Stimulated activated naive CD4-positive, alpha-beta T cell (primary cell): ENCODE measurements around the gene CDC42BPA.
A peak's percentile ranks its signal among the peaks of the same experiment; 100 is the strongest.
"Not testable (repeated sequence)": the region's sequence is repeated elsewhere in the genome, so short reads cannot be mapped to it uniquely, and the experiment has no call there.

ENCODE experiments used
- DNase-seq, 6 experiments: peaks; one replicate each; lab custom pipeline; 2025; lab: John Stamatoyannopoulos, UW

Gene CDC42BPA

GRCh38 chr1:227318016-227318852 lies at the start of gene CDC42BPA:
TSS of gene CDC42BPA (minus strand) at chr1:227318492. CDS start at chr1:227317182, 1,310 bp downstream.
- DNase-seq, result peak in 4 of 6 experiments; percentile 20 to 28 (median 24)

GRCh38 chr1:227368009-227368408 lies 49.7 kb upstream of the CDC42BPA start:
- no peak for DNase-seq

GRCh38 chr1:227365473-227366431 lies 47.5 kb upstream of the CDC42BPA start:
- DNase-seq, result no peak

- no peak for DNase-seq
Observed at GRCh38 chr1:227364657-227365056, 46.4 kb upstream of the CDC42BPA start.

- DNase-seq, result no peak
Observed at GRCh38 chr1:227363825-227364224, 45.5 kb upstream of the CDC42BPA start.

GRCh38 chr1:227362039-227362438 lies 43.7 kb upstream of the CDC42BPA start:
- DNase-seq, result no peak

- DNase-seq, result no peak
Observed at GRCh38 chr1:227357927-227358302, 39.6 kb upstream of the CDC42BPA start.

GRCh38 chr1:227357171-227357926 lies 39.1 kb upstream of the CDC42BPA start:
- DNase-seq, result no peak

- DNase-seq, result no peak
Observed at GRCh38 chr1:227356620-227357146, 38.4 kb upstream of the CDC42BPA start.

GRCh38 chr1:227355542-227356245 lies 37.4 kb upstream of the CDC42BPA start:
- no peak for DNase-seq

- no peak for DNase-seq
Observed at GRCh38 chr1:227353186-227353585, 34.9 kb upstream of the CDC42BPA start.

- DNase-seq, result not testable (repeated sequence)
Observed at GRCh38 chr1:227352164-227352563, 33.9 kb upstream of the CDC42BPA start.

GRCh38 chr1:227351443-227351842 lies 33.2 kb upstream of the CDC42BPA start:
- no peak for DNase-seq

GRCh38 chr1:227349967-227350366 lies 31.7 kb upstream of the CDC42BPA start:
- DNase-seq, result no peak

GRCh38 chr1:227343727-227344551 lies 25.6 kb upstream of the CDC42BPA start:
- DNase-seq, result no peak

- DNase-seq, result no peak
Observed at GRCh38 chr1:227343206-227343605, 24.9 kb upstream of the CDC42BPA start.

- DNase-seq, result no peak
Observed at GRCh38 chr1:227342075-227342829, 24.0 kb upstream of the CDC42BPA start.

GRCh38 chr1:227336136-227336535 lies 17.8 kb upstream of the CDC42BPA start:
- not testable (repeated sequence) for DNase-seq

GRCh38 chr1:227335242-227336020 lies 17.1 kb upstream of the CDC42BPA start:
- no peak for DNase-seq
